WTC11 (cell line): Measurements from ENCODE around the gene KIFC3.

ENCODE experiments used
- TF ChIP-seq, protein P1 (sequence below): fragments of 200-600 bp; IDR thresholded peaks from 2 replicates; pipeline ENCODE4 v1.8.0; 2022; ENCODE audit warnings: antibody characterized with exemption
- TF ChIP-seq, protein P2 (sequence below): sonication (generic); formaldehyde crosslinking; IDR thresholded peaks from 2 replicates; pipeline ENCODE4 v1.8.1; 2023; ENCODE audit warnings: mild to moderate bottlenecking, missing genetic modification reagents, moderate library complexity

DNA sequence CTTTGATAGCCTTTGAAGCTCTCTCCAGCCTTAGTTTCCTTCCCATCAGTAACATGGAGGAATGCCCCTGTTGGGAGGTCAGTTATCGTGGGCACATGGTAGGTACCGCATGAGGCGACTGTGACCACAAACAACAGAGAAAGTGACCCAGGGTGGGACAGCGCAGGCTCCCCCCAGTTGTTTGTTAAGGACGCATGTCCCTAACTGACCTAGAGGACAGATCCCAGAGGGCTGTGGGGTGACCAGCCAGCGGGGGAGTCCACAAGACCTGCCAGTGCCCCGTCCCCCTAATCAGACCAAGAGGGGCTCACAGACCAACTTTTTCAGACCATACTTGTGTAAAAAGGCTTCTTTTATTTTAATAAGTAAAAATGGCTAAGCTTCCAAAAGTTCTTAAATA is 44.4 kb downstream of the KIFC3 start:
- TF ChIP-seq, protein P1, sequence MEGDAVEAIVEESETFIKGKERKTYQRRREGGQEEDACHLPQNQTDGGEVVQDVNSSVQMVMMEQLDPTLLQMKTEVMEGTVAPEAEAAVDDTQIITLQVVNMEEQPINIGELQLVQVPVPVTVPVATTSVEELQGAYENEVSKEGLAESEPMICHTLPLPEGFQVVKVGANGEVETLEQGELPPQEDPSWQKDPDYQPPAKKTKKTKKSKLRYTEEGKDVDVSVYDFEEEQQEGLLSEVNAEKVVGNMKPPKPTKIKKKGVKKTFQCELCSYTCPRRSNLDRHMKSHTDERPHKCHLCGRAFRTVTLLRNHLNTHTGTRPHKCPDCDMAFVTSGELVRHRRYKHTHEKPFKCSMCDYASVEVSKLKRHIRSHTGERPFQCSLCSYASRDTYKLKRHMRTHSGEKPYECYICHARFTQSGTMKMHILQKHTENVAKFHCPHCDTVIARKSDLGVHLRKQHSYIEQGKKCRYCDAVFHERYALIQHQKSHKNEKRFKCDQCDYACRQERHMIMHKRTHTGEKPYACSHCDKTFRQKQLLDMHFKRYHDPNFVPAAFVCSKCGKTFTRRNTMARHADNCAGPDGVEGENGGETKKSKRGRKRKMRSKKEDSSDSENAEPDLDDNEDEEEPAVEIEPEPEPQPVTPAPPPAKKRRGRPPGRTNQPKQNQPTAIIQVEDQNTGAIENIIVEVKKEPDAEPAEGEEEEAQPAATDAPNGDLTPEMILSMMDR: no peak
- TF ChIP-seq, protein P2, sequence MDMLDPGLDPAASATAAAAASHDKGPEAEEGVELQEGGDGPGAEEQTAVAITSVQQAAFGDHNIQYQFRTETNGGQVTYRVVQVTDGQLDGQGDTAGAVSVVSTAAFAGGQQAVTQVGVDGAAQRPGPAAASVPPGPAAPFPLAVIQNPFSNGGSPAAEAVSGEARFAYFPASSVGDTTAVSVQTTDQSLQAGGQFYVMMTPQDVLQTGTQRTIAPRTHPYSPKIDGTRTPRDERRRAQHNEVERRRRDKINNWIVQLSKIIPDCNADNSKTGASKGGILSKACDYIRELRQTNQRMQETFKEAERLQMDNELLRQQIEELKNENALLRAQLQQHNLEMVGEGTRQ (CRISPR knock-in tag): no peak
